ES-I3 (cell line): Measurements from ENCODE around the gene ADGRD1.
"Not testable (repeated sequence)": the region's sequence is repeated elsewhere in the genome, so short reads cannot be mapped to it uniquely, and the experiment has no call there.

Source experiments
- H3K36me3 ChIP-seq: 2 replicates; pipeline ENCODE4 v1.6.1; 2013; ENCODE audit warnings: mild to moderate bottlenecking, low read length, control low read depth, moderate library complexity; ENCODE audit not compliant: insufficient read depth
- H3K4me1 ChIP-seq: 2 replicates; pipeline ENCODE4 v1.6.1; 2013; ENCODE audit warnings: mild to moderate bottlenecking, control low read depth, low read length; ENCODE audit not compliant: insufficient read depth
- H3K9ac ChIP-seq: 2 replicates; pipeline ENCODE4 v1.6.1; 2013; ENCODE audit warnings: low read depth, mild to moderate bottlenecking, low read length, moderate library complexity
- H3K9me3 ChIP-seq: 2 replicates; pipeline ENCODE4 v1.6.1; 2013; ENCODE audit warnings: mild to moderate bottlenecking, low read length, moderate library complexity; ENCODE audit not compliant: control insufficient read depth, insufficient read depth

Gene ADGRD1

DNA sequence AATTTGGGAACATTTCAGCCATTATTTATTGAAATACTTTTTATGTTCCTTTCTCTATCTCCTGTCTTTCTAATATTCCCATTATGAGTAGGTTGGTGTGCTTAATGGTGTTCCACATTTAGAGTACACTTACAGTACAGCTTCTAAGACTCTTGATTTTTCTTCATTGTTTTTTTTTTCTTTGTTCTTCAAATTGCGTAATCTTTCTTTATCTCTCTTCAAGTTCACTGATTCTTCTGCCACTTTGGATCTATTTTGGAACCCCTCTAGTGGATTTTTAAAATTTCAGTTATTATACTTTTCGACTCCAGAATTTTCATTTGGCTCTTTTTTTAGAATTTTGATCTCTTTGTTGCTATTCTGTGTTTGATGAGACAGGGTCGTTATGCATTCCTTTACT lies 157.7 kb downstream of the ADGRD1 start:
- Histone ChIP-seq H3K4me1 (no peaks in the 10 kb centered on the region; the same call in 1 of the 2 replicates), H3K9me3 (no peaks in the 10 kb centered on the region), H3K36me3 (no peaks in the 10 kb centered on the region), H3K9ac (no peak overlapping the region)

DNA sequence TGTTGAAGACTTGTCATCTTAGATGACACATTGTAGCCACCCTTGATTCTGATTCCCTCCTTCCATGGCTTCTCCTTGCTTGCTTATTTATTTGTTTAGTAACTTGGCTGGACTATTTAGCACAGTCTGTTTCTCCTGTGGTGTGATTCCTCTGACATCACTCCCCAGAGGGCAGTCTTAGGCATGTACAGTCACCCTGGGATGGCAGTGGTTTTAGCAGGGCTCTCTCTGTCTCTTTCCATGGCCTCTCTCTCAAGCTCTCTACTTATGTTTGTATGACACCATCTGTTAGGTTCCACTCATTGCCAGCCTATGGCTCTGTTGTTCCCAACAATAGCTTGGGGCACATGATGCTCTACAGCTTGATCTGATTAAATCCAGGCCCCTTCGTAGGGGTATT lies 158.3 kb downstream of the ADGRD1 start:
- Histone ChIP-seq H3K9me3 (no peaks in the 10 kb centered on the region), H3K4me1 (no peaks in the 10 kb centered on the region; the same call in 1 of the 2 replicates), H3K36me3 (no peaks in the 10 kb centered on the region), H3K9ac (no peak overlapping the region)

GRCh38 chr12:131112700-131113290 lies 159.1 kb downstream of the ADGRD1 start:
- Histone ChIP-seq H3K36me3 (no peaks in the 10 kb centered on the region), H3K9ac (no peak overlapping the region), H3K9me3 (no peaks in the 10 kb centered on the region), H3K4me1 (no peaks in the 10 kb centered on the region; the same call in 1 of the 2 replicates)

GRCh38 chr12:131113568-131114270 lies 160.0 kb downstream of the ADGRD1 start:
- no peak overlapping the region for H3K9ac ChIP-seq
- H3K4me1 ChIP-seq: no peaks in the 10 kb centered on the region; the same call in 1 of the 2 replicates
- H3K9me3 ChIP-seq: no peaks in the 10 kb centered on the region
- no peaks in the 10 kb centered on the region for H3K36me3 ChIP-seq

DNA sequence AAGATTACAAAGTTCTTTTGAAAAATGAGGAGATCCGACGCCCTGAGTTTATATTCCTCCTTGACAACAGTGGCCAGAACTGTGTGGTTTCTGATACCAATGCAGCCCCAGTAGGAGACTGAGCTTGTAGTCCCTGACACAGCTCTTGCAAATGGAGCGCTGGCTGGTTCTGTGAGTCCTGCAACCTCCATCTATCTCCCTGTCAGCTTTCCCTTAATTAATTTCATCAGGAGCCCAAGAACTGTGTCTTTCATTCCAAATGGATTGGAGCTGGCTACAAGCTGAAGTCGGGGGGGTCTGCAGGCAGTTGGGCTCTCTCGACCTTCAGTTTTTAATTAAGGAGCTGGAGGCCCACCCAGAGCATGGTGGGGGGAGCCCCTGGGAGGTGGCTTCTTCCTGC lies 160.6 kb downstream of the ADGRD1 start:
- H3K36me3 ChIP-seq: no peaks in the 10 kb centered on the region
- H3K9me3 ChIP-seq: no peaks in the 10 kb centered on the region
- H3K9ac ChIP-seq: no peak overlapping the region
- H3K4me1 ChIP-seq: no peaks in the 10 kb centered on the region; the same call in 1 of the 2 replicates

- H3K9ac ChIP-seq: no peak overlapping the region
- H3K9me3 ChIP-seq: no peaks in the 10 kb centered on the region
- no peaks in the 10 kb centered on the region; the same call in 1 of the 2 replicates for H3K4me1 ChIP-seq
- no peaks in the 10 kb centered on the region for H3K36me3 ChIP-seq
These were observed 161.4 kb downstream of the ADGRD1 start for GRCh38 chr12:131114942-131115584.

GRCh38 chr12:131115766-131116467 lies 162.2 kb downstream of the ADGRD1 start:
- Histone ChIP-seq H3K9me3 (no peaks in the 10 kb centered on the region), H3K36me3 (no peaks in the 10 kb centered on the region), H3K9ac (no peak overlapping the region), H3K4me1 (no peaks in the 10 kb centered on the region; the same call in 1 of the 2 replicates)

DNA sequence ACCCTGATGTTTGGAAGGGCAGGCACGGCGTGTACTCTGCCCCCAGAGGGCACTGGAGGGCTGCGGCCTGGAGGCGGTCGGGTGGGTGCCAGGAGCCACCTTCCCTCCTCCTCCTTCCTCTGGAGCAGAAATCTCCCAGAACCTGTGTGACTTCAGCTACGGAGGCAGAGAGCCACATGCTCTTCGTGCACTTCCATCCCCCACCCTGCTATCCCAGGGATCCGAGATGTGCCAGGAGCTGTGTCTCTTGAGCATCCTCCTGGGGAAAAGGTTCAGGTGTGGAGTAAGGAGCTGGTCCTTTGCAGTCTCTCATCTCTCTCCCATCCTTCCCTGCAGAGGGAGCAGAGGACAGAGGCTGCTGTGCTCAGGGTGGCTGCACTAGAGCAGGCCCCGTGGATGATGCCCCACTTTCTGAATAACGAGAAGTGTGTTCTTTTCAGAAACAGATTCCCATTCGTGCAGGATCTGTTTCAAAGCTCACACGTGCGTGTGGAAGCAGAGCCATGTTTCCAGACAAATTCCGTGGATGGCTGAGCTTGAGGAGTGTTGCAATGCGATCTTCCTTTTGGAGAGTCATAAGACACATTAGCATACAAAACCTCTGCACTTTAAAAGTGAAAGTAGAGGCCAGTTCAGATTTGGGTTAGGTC lies 162.9 kb downstream of the ADGRD1 start:
- no peak overlapping the region for H3K9ac ChIP-seq
- H3K36me3 ChIP-seq: no peaks in the 10 kb centered on the region
- no peaks in the 10 kb centered on the region for H3K9me3 ChIP-seq
- no peaks in the 10 kb centered on the region; the same call in 1 of the 2 replicates for H3K4me1 ChIP-seq

GRCh38 chr12:131117438-131118245 lies 163.9 kb downstream of the ADGRD1 start:
- H3K36me3 ChIP-seq: no peaks in the 10 kb centered on the region
- no peaks in the 10 kb centered on the region for H3K9me3 ChIP-seq
- H3K4me1 ChIP-seq: no peaks in the 10 kb centered on the region; the same call in 1 of the 2 replicates
- no peak overlapping the region for H3K9ac ChIP-seq

- Histone ChIP-seq H3K9me3 (no peaks in the 10 kb centered on the region), H3K4me1 (no peaks in the 10 kb centered on the region; the same call in 1 of the 2 replicates), H3K9ac (no peak overlapping the region), H3K36me3 (no peaks in the 10 kb centered on the region)
These were observed 164.7 kb downstream of the ADGRD1 start for GRCh38 chr12:131118371-131118770.

DNA sequence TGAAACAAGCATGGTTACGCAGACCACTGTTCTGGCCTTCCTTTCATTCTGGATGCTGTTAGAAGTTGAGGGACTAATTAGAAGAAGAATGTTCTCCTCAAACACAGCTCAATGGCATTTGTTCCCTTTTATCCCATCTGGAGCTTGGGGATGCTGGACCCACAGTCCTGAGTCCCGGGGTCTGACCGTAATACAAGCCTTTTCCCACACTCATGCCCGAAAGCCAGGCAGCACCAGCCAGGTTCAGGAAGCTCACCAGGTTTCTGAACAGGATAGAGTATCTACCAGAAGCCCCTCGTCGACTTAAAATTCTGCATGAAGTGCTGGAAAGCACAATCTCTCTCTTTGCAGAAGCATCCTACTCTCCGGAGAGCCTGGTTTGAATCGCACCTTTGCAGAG lies 165.6 kb downstream of the ADGRD1 start:
- not testable (repeated sequence) for H3K9me3 ChIP-seq, H3K9ac ChIP-seq, H3K4me1 ChIP-seq

GRCh38 chr12:131119936-131120335 lies 166.2 kb downstream of the ADGRD1 start:
- H3K4me1 ChIP-seq: no peaks in the 10 kb centered on the region; the same call in 1 of the 2 replicates
- H3K9ac ChIP-seq: no peak overlapping the region
- no peaks in the 10 kb centered on the region for H3K36me3 ChIP-seq
- H3K9me3 ChIP-seq: no peaks in the 10 kb centered on the region

More for the DNA sequence above, 165.6 kb downstream of the ADGRD1 start:
- H3K36me3 ChIP-seq: not testable (repeated sequence)

- Histone ChIP-seq H3K9me3 (no peaks in the 10 kb centered on the region), H3K4me1 (no peaks in the 10 kb centered on the region; the same call in 1 of the 2 replicates), H3K9ac (no peak overlapping the region), H3K36me3 (no peaks in the 10 kb centered on the region)
These were observed 167.1 kb downstream of the ADGRD1 start for GRCh38 chr12:131120831-131121271.
